A549 (cell line): ENCODE measurements around the gene FGF14.

Source experiments
- BHLHE40 ChIP-seq: IDR thresholded peaks from 2 replicates; pipeline ENCODE4 v1.6.1; 2012; ENCODE audit warnings: low read depth, low read length, inconsistent platforms
- CTCF ChIP-seq: fragments of >200 bp; sonication (Bioruptor Twin); formaldehyde crosslinking; IDR thresholded peaks from 3 replicates; pipeline ENCODE4 v1.5.1; 2016
- MAX ChIP-seq: IDR thresholded peaks from 2 replicates; pipeline ENCODE4 v1.6.1; 2012
- MYC ChIP-seq: IDR thresholded peaks from 2 replicates; pipeline ENCODE4 v1.6.1; 2012; ENCODE audit warnings: mild to moderate bottlenecking, inconsistent platforms, low read length, improper control_type of control experiment, borderline replicate concordance
- PBX3 ChIP-seq: IDR thresholded peaks from 2 replicates; pipeline ENCODE4 v1.6.1; 2012
- RAD21 ChIP-seq, 2 experiments: fragments of >200 bp in 1 of 2; sonication (Bioruptor Twin) in 1 of 2; formaldehyde crosslinking in 1 of 2; IDR thresholded peaks in 1 of 2; conservative IDR thresholded peaks in 1 of 2; 2 replicates in 1 of 2; 3 replicates in 1 of 2; pipeline ENCODE4 v1.6.1; 2012 to 2018; ENCODE audit warnings: inconsistent platforms in 1 of 2
- REST ChIP-seq: fragments of 200-600 bp; sonication (generic); IDR thresholded peaks from 2 replicates; pipeline ENCODE4 v1.6.1; 2016; ENCODE audit warnings: antibody characterized with exemption, mild to moderate bottlenecking, moderate library complexity

GRCh38 chr13:102147353-102147752 is 254.5 kb downstream of the FGF14 start:
- TF ChIP-seq REST (no peak), BHLHE40 (no peak), PBX3 (no peak), MYC (no peak), CTCF (no peak), MAX (no peak), RAD21 (conservative IDR thresholded peaks at IDR 0.05 in 1 of 2, IDR thresholded peaks at IDR 0.05 in 1 of 2) (no peak)
